Effector memory CD4-positive, alpha-beta T cell (primary cell): ENCODE results near the gene AHNAK2.
A peak's percentile ranks its signal among the peaks of the same experiment; 100 is the strongest.

ENCODE experiments used
- DNase-seq, 3 donors: peaks; one replicate each; pipeline ENCODE4 v3.0.0-alpha.2; 2020
- H3K27ac ChIP-seq: 2 replicates; pipeline ENCODE4 v1.7.0; 2013; ENCODE audit warnings: mild to moderate bottlenecking, low read length, moderate library complexity; ENCODE audit not compliant: insufficient read depth, poor library complexity, severe bottlenecking
- H3K27me3 ChIP-seq: replicated peaks from 2 replicates; pipeline ENCODE4 v1.7.0; 2013; ENCODE audit warnings: mild to moderate bottlenecking, low read length; ENCODE audit not compliant: insufficient read depth, control insufficient read depth, poor library complexity, severe bottlenecking
- H3K36me3 ChIP-seq: 2 replicates; pipeline ENCODE4 v1.7.0; 2013; ENCODE audit warnings: mild to moderate bottlenecking, low read length, moderate library complexity; ENCODE audit not compliant: control insufficient read depth, insufficient read depth
- H3K4me1 ChIP-seq: 2 replicates; pipeline ENCODE4 v1.7.0; 2013; ENCODE audit warnings: low read length, mild to moderate bottlenecking; ENCODE audit not compliant: control insufficient read depth, insufficient read depth, poor library complexity, severe bottlenecking
- H3K4me3 ChIP-seq: 2 replicates; pipeline ENCODE4 v1.7.0; 2013; ENCODE audit warnings: low read length, low read depth, mild to moderate bottlenecking; ENCODE audit not compliant: insufficient read depth, poor library complexity, severe bottlenecking
- H3K9me3 ChIP-seq: 2 replicates; pipeline ENCODE4 v1.7.0; 2013; ENCODE audit warnings: mild to moderate bottlenecking, low read length, moderate library complexity; ENCODE audit not compliant: control insufficient read depth

The AHNAK2 gene

GRCh38 chr14:104937694-104938365 is 40.3 kb downstream of the AHNAK2 start:
- Histone ChIP-seq H3K27me3 (peaks cover 5% of the 10 kb centered on the region), H3K36me3 (no peaks in the 10 kb centered on the region), H3K27ac (no peak overlapping the region), H3K9me3 (no peaks in the 10 kb centered on the region), H3K4me3 (no peak overlapping the region), H3K4me1 (peaks cover 8% of the 10 kb centered on the region)
- DNase-seq = no peak

DNA sequence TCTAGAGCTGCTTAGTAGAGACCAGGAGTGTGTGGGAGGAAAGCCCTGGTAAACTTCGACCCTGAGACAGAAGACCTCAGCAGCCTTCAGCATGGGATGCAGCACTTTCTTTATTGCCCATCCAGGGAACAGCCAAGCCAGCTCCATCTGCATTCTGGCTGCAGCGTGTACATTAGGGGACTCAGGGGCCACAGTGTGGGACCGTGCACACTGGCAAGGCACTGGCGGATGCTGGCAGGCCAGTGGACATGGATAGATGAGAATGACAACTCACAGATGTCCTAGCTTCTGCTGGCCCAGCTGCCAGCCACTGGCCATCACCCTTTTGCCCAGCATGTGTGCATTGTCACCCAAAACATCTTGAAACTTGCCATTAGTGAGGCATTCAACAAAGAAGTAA is 41.0 kb downstream of the AHNAK2 start:
- peaks cover 5% of the 10 kb centered on the region for H3K27me3 ChIP-seq
- no peaks in the 10 kb centered on the region for H3K36me3 ChIP-seq
- H3K27ac ChIP-seq = no peak overlapping the region
- no peak for DNase-seq
- H3K4me1 ChIP-seq = peaks cover 9% of the 10 kb centered on the region
- H3K9me3 ChIP-seq = no peaks in the 10 kb centered on the region
- H3K4me3 ChIP-seq = no peak overlapping the region

GRCh38 chr14:104936361-104937155 is 41.6 kb downstream of the AHNAK2 start:
- Histone ChIP-seq H3K27me3 (peaks cover 5% of the 10 kb centered on the region), H3K4me1 (peaks cover 9% of the 10 kb centered on the region), H3K36me3 (no peaks in the 10 kb centered on the region), H3K27ac (no peak overlapping the region), H3K4me3 (no peak overlapping the region), H3K9me3 (no peaks in the 10 kb centered on the region)
- no peak for DNase-seq

- H3K27ac ChIP-seq = no peak overlapping the region
- peaks cover 5% of the 10 kb centered on the region for H3K27me3 ChIP-seq
- no peaks in the 10 kb centered on the region for H3K9me3 ChIP-seq
- H3K36me3 ChIP-seq = no peaks in the 10 kb centered on the region
- no peak for DNase-seq
- peaks cover 9% of the 10 kb centered on the region for H3K4me1 ChIP-seq
- no peak overlapping the region for H3K4me3 ChIP-seq
Measured at GRCh38 chr14:104935955-104936354, 42.2 kb downstream of the AHNAK2 start.

GRCh38 chr14:104935026-104935650 is 43.0 kb downstream of the AHNAK2 start:
- Histone ChIP-seq H3K4me1 (peaks cover 9% of the 10 kb centered on the region), H3K4me3 (no peak overlapping the region), H3K27me3 (peaks cover 5% of the 10 kb centered on the region), H3K36me3 (no peaks in the 10 kb centered on the region), H3K27ac (no peak overlapping the region), H3K9me3 (no peaks in the 10 kb centered on the region)
- DNase-seq = no peak

DNA sequence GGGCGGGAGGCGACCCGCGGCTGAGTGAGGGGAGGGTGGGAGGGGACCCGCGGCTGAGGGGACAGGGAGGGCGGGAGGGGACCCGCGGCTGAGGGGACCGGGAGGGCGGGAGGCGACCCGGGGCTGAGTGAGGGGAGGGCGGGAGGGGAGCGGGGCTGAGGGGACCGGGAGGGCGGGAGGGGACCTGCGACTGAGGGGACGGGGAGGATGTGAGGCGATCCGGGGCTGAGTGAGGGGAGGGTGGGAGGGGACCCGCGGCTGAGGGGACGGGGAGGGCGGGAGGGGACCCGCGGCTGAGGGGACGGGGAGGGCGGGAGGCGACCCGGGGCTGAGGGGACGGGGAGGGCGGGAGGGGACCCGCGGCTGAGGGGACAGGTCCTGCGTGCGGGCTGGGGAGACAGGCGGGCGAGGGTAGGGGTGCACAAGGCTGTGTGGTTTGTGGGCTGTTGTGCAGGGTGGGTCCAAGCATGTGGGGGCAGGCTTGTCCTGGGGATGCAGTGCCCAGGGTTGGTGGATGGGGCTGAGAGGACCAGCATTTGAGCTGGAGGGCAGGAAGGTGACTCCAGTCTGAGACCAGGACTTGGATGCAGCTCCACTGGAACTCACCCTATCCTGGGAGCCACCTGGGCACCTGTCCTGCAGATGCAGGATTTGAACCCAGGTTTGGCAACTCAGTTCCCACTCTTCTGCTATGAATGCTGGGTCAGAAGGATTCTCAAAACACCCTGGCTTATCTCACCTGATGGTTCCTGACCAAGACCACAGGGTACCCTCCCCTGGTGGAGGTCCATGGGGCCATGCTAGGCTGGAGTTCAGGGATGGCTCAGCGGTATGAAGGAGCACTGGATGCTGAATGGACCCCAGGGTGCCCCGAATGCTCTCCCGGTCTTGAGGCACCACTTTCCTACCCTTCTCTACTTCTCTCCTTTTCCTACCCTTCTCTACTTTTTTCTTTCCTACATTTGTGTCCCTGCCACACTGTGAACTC is 44.1 kb downstream of the AHNAK2 start:
- no peaks in the 10 kb centered on the region for H3K9me3 ChIP-seq
- DNase-seq = no peak
- peaks cover 5% of the 10 kb centered on the region for H3K27me3 ChIP-seq
- peaks cover 9% of the 10 kb centered on the region for H3K4me1 ChIP-seq
- no peak overlapping the region for H3K27ac ChIP-seq
- no peaks in the 10 kb centered on the region for H3K36me3 ChIP-seq
- no peak overlapping the region for H3K4me3 ChIP-seq

GRCh38 chr14:104932676-104933631 is 45.2 kb downstream of the AHNAK2 start:
- peak; percentile 58 to 71 (median 65) for DNase-seq
- H3K36me3 ChIP-seq = no peaks in the 10 kb centered on the region
- peaks cover 9% of the 10 kb centered on the region for H3K4me1 ChIP-seq
- H3K4me3 ChIP-seq = peak overlapping the region; percentile 40
- H3K27me3 ChIP-seq = peaks cover 5% of the 10 kb centered on the region
- no peak overlapping the region for H3K27ac ChIP-seq
- H3K9me3 ChIP-seq = no peaks in the 10 kb centered on the region

DNA sequence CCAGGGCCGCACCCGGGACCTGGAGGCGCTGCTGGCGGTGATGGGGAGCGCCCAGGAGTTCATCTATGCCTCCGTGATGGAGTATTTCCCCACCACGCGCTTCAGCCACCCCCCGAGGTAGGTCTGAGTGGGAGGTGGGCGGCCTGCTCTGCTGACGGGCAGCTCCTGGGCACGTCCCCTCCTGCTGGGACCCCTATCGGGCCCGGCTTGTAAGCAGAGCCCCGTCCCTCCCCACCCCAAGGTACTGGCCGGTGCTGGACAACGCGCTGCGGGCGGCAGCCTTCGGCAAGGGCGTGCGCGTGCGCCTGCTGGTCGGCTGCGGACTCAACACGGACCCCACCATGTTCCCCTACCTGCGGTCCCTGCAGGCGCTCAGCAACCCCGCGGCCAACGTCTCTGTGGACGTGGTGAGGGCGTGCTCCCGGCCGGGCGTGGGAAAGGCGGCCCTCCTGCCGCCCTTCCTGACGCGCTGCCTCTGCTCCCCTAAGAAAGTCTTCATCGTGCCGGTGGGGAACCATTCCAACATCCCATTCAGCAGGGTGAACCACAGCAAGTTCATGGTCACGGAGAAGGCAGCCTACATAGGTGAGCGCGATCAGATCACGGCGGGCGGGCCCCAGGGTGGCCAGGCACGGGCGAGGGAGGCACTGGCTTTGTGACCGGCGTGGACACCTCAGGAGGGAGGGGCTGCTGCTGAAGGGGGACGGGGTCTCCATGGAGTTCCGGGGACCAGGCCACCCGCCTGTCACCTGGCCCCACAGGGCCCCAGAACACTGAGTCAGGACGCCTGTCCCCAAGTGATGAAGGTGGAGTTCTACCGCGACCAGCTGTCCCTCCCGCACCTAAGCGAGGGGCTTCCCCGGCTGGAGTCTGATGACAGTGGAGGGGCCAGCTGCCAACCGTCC is 46.2 kb downstream of the AHNAK2 start:
- Histone ChIP-seq H3K27me3 (peaks cover 9% of the 10 kb centered on the region), H3K27ac (no peak overlapping the region), H3K36me3 (no peaks in the 10 kb centered on the region), H3K4me1 (peaks cover 9% of the 10 kb centered on the region), H3K9me3 (no peaks in the 10 kb centered on the region), H3K4me3 (no peak overlapping the region)
- no peak for DNase-seq
